Ramos (cell line): ENCODE data around the gene SYNDIG1.

ENCODE experiments used
- in situ Hi-C: fragments of 300-500 bp; cut with MboI; formaldehyde crosslinking; loops from one replicate; pipeline ENCODE4 v1.14.3; 2022; ENCODE audit warnings: low sequenced_read_pairs; ENCODE audit not compliant: unreplicated experiment

SYNDIG1 gene

DNA sequence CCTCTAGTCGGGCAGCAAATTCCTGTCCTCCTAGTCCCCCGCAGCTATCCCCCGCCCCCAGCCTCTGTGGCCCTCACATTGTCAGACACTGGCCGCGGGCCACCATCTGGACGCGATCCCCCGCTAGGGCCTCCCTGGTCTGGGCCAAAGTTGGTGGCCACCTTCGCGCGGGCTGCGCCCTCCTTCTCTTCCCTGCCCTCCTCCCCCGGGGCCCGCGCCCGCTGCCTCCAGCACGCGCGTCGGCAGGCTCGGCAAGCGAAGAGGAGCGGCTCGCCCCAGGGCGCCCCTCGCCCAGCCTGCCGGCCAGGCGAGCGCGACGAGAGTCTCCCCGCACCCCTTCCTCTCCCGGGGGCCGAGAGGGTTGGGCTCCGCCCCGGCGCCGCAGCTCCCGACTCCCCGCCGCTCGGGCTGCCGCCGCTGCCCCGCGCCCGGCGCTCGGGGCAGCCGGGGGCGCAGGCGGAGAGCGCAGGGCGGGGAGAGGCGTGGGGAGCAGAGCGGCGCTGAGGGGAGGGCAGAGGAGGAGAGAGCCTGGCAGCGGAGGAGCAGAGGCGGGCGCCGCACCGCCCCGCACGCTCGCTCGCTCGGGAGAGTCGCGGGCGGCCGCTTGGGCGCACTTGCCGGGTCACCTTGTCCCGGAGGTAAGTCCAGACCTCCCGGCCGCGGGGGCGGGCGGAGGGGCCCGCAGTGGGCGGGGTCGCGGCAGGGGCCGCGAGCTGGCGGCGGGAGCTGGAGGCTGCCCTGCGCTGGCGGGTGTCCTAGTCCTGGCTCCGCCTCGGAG lies at the start of gene SYNDIG1:
TSS of gene SYNDIG1 (plus strand) at position 514 of the 778 bp plus-strand sequence. CDS start 73,469 bp downstream, outside the sequence.
- in situ Hi-C loops: no loop called here

DNA sequence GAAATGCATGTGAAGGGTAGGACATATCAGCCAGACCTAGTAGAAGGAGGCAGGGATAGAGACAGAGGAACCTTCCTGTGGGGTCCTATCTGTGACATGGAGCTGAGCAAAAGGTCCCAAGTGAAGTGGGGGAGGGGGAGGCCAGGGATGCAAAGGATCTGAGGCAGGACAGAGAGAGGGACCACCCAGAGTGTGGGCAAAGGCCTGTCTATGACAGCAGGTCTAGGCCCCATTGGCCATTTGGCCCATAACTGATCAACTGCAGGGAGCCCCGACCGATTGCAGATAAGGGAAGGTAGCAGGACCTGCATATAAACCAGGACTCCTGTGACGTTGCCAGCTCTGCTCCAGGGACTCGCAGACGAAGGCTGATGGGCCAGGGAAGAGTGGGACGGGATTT lies 49.6 kb upstream of the SYNDIG1 start:
- in situ Hi-C loops: no loop called here

DNA sequence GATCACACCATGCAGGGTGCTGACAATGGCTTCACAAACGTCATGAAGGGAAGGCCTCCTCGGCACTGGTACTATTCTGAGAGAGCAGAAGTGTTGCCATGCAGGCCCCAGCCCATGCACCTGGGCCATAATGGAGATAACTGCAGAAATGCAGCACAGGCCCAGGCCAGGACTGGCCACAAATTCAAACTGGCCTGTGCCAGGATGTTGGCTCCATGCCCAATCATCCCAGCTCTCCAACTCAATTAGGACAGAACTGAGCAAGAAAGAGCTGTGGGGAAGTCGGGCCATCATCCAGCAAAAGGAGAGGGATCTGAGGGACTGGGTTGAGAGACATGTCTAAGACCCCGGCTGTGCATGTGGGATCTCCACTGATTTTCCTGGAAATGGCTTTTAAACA lies 48.9 kb upstream of the SYNDIG1 start:
- in situ Hi-C loops: no loop called here

DNA sequence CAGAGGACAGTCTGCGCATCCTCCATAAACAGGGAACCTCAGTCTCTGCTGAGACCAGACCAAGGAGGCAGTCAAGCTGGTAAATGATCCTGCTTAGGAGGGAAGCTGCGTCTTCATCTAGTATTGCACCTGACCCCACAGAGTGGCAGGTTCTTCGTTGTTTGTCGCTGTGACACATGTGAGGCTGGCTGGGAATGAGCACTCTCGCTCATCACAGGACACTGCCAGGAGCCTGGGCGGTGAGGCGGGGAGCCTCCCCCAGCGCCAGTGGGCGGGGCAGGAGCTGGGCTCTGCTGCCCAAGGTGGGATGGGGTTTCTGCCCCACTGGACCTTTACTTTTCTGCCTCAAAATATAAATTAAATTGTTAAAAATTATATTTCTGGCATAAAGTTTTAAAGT lies 48.4 kb upstream of the SYNDIG1 start:
- in situ Hi-C loops: no loop called here

DNA sequence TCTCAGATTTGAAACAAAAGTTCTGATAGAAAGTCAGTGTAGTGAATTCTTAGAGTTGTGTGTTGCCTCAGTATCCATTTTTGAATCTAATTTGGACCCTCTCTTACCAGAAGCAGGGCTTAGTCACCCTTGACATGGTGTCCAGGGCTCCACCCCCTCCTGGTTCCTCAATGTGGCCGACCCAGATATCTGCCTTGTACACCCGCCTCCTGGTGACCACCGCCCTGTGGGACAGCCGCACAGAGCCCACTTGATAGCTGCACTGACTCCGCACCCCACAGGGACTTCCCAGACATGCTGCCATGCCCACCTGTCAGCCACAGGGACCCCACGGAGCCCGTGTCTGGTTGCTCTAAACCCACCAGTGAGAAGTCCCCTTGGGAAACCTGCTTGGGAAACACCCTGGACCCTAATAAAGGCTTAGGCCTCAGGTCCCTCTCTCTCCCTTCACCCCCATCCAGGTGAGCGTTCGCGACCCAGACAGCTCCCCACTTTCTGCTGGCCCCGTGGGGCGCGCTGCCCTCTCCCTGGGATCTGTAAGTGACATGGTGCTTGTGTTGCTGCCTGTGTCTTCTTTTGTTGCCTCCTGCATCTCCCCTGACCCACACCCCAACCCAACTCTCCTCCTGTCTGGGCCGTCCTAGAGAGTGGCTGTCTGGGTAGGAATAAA lies 47.2 kb upstream of the SYNDIG1 start:
- in situ Hi-C loops: no loop called here

DNA sequence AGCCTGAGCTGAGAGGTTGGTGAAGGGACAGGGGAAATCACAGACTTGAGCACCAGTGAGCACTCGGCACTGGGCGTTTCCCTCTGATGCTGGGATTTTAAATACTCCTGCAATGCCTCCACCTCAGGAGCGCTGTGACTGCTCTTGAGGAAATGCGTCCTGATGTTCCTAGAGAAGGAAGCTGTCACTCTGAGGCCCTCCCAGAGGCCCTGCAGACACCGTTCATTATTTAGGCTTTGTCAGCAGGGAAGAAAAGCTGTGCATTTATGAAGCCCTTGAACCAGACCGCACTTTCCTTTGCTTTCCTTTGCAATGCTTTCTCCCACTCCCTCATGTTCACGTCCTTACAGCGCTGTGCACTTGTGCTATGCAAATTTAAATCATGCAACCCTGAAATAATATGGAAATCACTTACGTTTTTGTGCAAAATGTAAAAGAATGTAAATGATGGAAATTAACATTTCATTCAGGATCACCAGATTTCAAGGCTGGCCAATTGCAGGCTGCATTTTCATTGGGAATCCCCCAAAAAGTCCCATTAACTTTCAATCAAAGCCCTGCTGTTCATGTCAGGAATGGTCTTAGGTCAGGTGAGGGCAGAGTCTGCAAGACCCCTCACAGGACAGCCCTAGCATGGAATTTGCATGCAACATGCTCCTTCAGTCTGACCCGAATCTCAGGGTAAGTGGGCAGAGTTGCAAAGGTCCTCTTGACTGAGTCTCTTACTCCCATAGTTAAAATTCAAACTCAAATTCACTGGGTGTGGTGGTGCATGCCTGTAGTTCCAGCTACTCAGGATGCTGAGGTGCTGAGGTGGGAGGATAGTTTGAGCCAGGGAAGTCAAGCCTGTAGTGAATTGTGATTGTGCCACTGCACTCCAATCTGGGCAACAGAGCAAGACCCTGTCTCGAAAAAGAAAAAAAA lies 45.8 kb upstream of the SYNDIG1 start:
- in situ Hi-C loops: no loop called here

DNA sequence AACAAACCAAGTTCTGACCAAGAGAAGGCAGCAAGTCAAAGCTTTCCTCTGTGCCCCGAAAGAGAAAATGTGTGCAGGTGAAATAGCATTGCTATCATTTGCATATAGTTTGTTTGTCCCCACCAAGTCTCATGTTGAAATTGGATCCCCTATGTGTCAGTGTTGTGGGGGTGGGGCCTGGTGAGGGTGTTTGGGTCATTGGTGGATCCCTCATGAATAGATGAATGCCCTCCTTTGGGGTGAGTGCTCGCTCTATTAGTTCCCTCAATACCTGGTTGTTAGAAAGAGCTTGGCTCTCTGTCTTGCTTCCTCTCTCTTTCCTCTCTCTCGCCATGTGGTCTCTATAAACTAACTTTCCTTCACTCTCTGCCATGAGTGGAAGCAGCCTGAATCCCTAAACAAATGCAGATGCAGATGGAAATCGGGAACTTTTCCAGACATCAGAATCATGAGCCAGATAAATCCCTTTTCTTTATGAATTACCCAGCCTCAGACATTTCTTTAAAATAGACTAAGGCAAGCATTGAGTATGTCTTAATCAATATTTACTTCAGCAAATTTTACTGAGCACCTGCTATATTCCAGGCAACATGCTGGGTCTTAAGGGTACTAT lies 43.8 kb upstream of the SYNDIG1 start:
- in situ Hi-C loops: no loop called here

DNA sequence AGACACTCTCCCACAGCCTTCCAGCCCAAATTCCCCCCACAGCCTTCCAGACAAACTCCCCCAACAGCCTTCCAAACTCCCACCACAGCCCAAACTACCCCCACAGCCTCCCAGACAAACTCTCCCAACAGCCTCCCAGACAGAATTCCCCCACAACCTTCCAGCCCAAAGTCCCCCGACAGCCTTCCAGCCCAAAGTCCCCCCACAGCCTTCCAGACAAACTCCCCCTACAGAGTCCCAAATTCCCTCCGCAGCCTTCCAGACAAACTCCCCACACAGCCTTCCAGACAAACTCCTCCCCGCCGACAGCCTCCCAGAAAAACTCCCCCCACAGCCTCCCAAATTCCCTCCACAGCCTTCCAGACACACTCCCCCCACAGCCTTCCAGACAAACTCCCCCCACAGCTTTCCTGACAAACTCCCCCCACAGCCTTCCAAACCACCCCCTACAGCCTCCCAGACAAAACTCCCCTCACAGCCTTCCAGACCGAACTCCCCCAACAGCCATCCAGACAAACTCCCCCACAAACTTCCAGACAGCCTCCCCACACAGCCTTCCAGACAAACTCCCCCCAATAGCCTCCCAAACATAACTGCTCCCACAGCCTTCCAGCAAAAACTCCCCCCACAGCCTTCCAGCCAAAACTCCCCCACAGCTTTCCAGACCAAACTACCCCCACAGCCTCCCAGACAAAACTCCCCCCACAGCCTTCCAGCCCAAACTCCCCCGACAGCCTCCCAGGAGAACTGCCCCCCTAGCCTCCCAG lies 38.0 kb upstream of the SYNDIG1 start:
- in situ Hi-C loops: no loop called here

DNA sequence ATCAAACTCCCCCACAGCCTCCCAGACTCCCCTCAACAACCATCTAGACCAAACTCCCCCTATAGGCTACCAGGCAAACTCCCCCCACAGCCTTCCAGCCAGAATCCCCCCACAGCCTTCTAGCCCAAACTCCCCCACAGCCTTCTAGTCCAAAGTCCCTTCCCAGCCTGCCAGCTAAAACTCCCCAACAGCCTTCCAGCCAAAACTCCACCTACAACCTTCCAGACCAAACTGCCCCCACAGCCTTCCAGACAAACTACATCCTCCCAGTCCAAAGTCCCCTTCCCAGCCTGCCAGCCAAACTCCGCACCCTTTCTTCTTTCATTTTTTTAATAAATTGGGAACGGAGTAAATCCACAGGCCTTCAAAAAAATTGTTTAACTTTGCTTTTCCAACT lies 37.4 kb upstream of the SYNDIG1 start:
- in situ Hi-C loops: no loop called here

DNA sequence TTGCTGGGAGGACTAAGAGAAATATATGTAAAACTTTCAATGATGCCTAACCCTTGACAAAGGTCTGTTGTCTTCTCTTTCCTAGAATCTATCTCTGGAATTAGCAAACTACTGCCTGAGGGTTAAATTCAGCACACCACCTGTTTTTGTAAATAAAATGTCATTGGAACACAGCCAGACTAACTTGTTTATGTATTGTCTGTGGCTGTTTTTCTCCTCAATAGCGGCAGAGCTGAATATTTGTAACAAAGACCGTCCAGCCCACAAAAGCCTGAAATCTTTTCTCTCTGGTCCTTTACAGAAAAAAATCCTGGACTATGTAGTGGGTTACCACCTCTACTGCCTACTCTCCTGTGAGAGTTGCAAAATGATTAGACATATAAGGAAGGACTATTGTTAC lies 33.3 kb upstream of the SYNDIG1 start:
- in situ Hi-C loops: no loop called here

DNA sequence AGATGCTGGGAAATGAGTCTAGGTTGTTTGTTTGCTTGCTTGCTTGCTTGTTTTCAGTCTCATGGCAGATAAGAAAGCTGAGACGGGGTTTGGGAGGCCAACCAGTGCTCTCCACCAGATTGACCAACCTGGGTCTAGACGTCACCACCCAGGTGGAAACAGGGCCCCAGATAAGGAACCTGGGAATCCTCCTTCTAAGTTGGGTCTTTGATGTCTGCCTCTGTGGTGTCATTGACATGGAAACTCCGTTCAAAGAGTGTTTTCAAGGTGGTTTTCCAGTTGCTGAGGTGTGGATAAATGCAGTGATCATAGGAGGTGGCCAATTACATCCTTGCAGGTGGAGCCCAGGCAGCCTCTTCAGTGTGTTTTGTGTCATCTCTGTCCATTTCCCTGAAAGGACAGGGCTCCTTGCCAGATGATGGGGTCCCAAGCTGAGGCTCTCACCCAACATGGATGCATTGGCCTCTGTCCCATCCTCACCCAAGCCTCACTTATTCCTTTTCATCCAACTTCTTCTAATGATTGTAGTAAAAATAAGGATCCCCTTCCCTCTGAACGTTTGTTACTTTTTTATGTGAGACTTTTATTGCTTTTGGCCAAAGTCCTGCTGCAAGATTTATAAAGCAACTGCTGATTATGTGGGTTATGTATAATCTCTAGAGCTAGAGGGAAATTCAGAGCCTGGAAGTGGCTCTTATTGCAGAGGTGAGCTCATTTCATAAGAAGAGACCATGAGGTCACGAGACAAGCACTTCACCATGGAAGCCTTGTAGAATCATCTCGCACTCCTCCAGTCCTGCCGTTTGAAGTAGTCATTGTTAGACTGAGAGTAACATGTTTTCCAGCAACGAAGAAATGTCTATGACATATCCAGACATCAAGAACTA lies 32.0 kb upstream of the SYNDIG1 start:
- in situ Hi-C loops: no loop called here

DNA sequence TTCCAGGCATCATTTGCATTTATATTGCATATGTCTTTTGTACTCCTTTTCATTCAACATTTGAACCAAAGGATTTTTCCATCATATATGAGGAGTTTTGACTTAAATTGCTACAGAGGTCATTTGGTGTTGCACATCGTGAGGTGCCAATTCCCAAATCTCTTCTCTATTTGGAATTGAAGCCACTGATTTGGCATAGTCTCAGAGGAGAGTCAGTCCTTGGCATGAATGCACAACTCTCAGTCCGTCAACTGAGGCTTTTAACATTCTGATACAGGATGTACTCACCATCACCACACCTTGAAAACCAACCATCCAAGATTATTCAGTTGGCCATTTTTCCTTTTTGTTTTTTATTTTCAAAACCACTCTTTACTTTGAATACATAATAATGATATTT lies 31.1 kb upstream of the SYNDIG1 start:
- in situ Hi-C loops: no loop called here

DNA sequence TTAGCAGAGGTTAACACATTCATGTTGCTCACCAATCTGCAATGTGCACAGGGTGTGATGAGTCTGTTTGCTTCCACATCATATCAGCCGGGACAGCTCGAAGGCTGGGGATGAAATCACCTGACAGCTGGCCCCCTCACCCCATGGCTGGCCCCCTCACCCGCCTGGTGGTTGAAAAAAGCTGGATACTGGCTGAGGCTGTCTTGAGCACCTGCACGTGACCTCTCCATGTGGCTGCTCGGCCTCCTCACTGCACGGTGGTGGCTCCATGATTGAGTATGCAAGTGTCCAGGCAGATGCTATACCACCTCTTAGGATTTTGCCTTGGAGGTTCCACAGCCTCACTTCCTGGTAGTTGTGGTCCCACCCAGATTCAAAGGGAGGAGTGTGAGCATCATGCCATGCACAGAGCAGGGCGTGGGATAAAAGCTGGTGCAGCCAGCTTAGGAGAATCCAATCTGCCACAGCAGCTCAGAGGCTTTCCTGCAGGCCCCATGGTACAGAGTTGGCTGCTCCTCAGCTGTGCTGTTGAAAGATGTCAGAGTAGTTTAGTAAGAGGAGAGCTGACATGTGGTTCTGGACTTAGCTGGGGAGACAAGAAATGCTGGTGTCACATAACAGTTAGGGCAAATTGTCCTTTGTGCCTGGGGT lies 29.6 kb upstream of the SYNDIG1 start:
- in situ Hi-C loops: no loop called here

DNA sequence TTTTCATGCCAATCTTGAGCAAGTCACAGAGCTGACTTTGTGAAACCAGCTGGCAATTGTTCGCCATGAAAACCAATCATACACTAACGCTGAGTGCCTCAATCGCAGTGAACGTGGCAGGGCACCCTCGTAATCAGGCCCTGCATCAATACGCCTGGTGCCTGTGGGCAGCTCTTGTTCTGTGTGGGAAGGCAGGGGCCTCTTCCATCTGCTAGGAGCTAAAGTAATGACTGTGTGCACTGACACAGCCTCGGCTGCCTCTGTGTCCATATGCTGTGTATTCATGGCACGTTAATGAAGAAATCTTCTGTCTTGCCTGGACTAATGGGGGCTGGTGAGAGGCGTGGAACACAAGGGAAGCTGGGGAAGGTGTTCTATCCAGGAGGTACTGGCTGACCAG lies 27.8 kb upstream of the SYNDIG1 start:
- in situ Hi-C loops: no loop called here

DNA sequence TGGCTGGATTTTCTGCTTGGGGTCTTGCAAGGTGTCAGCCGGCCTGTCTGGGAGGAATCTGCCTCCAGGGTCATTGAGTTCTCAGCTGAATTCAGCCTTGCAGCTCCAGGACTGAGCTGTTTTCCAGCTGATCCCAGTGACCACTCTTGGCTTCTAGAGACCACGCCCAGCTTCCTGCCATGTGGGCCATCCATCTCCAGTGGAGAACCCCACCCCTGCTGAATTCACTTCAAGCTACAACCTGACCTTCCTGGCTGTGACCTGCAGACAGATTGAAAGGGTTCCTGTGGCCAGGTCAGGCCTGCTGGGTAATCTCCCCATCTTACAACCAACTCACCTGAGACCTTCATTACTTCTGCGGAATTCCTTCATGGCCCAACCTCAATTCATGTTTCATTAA lies 26.5 kb upstream of the SYNDIG1 start:
- in situ Hi-C loops: no loop called here

DNA sequence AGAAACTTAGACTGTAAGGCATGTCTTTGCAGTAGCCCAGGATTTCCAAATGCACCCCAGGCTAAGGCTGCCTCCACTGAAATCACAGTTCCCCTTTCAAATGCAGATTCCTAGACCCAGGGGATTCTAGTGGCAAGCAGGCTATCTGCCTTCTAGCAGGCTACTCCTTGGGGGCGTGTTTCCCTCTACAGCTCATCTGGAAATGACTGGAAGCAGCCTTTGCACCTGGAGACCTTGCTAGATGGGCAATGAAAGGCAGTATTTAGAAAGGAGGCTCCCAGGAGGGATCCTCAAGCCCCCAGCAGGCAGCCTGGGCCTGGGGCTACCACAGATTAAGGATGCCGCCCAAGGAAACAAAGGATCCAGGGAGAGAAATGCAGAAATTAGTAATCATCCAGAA lies 26.0 kb upstream of the SYNDIG1 start:
- in situ Hi-C loops: no loop called here

DNA sequence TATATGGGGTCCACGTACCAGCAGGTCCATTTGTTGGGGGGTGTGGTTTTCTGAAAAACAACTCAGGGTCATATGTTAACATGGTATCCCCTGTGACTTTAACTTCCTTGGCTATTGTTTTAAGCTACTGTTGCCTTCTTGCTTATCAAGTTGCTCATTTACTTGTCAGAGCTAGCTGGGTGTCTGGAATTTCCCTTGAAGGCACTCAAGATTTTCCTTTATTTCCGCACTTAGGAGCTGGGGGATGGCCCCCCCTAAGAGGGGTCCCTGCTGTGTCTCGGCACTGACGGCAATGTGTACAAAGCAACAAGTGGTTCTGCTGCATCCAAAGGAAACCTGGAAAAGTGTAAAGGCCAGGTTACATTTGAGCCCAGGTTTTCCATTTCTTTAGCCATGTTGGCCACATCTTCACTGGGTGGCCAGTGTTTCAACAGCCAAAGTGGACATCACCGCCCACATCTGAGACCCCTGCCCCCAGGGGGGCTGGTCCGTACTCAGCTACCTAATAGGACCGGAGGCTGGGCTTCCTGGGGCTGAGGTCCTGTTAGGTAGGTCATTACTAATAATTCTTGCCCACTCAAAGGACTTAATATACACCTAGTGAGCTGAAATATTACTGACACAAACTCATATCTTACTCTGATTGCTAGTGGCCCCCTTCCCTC lies 24.8 kb upstream of the SYNDIG1 start:
- in situ Hi-C loops: no loop called here
